OCI-LY7 (cell line): ENCODE data around the gene DVL1.

Experiments
- EZH2phosphoT487 ChIP-seq: fragments of 200-600 bp; sonication (generic); IDR thresholded peaks from 2 replicates; pipeline ENCODE4 v1.6.1; 2018; ENCODE audit warnings: low read depth, borderline replicate concordance, mild to moderate bottlenecking, mixed run types, antibody characterized with exemption, low read length, moderate library complexity, mixed read lengths
- TF ChIP-seq, protein P1 (sequence below): fragments of 200-600 bp; sonication (generic); conservative IDR thresholded peaks from 2 replicates; pipeline ENCODE4 v1.5.1; 2014; ENCODE audit warnings: mild to moderate bottlenecking, antibody characterized with exemption, low read length, moderate library complexity, mixed read lengths

DNA sequence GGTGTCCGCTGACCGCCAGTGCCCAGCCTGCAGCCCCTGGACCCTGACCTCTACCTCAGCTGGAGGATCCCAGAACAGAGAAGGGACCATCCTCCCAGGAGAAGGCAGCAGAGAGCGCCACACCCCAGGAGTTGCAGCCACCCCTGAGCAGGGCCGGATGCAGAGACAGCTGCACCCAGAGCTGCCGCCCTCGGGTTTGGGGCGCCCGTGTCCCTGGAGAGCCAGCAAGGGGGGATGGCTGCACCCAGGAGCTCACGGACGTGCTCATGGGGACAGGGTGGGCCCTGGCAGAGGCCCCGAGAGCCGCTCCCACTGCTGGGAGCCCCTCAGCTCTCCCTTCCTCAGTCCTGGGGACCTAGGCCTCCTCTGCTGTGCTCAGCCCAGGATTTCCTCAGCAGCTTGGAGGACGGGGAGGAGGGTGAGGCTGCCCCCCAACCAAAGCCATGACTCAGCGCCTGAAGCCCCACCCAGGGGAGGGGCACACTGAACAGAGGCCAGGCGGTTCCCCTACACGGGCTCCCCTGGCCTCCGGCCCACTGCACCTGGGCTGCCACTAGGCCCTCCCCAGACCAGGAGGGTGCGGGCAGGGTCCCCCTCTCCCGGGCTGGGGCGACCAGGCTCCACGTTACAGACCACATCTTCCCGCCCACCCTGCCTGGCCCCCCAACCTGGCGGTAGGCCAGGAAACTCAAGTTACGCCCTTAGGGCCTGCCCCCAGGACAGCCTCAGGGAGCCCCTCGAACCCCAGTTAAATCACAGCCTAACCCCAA, 43.7 kb downstream of the DVL1 start:
- no peak for TF ChIP-seq EZH2phosphoT487
- TF ChIP-seq, protein P1, sequence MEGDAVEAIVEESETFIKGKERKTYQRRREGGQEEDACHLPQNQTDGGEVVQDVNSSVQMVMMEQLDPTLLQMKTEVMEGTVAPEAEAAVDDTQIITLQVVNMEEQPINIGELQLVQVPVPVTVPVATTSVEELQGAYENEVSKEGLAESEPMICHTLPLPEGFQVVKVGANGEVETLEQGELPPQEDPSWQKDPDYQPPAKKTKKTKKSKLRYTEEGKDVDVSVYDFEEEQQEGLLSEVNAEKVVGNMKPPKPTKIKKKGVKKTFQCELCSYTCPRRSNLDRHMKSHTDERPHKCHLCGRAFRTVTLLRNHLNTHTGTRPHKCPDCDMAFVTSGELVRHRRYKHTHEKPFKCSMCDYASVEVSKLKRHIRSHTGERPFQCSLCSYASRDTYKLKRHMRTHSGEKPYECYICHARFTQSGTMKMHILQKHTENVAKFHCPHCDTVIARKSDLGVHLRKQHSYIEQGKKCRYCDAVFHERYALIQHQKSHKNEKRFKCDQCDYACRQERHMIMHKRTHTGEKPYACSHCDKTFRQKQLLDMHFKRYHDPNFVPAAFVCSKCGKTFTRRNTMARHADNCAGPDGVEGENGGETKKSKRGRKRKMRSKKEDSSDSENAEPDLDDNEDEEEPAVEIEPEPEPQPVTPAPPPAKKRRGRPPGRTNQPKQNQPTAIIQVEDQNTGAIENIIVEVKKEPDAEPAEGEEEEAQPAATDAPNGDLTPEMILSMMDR = no peak
